HG02623 (cell line): ENCODE measurements around the gene GTF2F2.

Experiments used
- ATAC-seq: cut with Tn5 transposase; IDR thresholded peaks from one replicate; pipeline ENCODE4 v1.9.1; 2021; ENCODE audit warnings: moderate library complexity; ENCODE audit not compliant: unreplicated experiment

Gene GTF2F2

DNA sequence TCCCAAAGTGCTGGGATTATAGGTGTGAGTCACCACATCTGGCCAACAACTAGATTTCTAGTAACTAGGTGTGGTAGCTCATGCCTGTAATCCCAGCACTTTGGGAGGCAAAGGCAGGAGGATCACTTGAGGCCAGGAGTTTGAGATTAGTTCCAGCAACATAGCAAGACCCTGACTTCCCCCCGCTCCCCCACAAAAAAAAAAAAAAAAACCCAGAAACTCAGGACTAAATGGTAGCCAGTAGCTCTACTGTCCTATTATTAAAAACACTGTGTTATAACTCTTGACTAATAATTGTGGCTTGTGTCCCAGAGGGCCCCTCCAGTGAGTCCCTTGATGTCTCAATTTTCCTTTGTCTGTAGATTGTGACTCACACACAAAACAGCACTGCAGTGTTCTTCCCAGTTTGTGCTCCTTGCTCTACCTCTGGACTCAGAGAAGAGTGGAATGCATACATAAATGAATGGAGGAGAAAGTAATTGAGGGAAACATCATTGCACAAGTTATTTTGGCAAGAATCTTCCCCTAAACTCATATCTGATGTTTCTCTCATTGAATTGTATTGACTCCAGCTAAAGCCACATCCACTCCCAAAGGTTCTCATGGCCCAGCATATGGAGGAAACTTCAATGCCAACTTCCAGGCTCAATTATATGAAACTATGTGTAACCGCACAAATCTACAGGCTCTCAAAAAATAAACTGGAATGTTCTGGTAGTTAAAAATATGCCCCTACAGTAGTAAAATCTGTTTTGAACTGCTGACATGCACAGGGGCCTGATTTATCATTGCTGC lies 211.9 kb downstream of the GTF2F2 start:
- ATAC-seq: no peak

DNA sequence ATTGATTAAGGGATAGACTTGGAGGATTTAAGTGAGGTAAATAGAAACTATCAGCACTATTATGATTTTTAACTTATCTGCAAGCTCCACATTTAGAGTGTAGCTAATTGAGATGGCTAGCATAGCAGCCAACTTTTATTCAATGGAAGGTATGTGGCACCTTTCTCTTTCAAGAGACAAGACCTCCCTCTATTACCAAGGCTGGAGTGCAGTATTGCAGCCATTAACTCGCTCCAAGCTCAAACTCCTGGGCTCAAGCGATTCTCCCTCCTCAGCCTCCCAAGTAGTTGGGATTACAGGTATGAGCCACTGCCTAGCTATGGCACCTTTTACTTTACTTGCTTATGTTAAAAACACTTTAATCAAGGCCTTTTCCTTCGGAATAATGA lies 212.5 kb downstream of the GTF2F2 start:
- no peak for ATAC-seq

DNA sequence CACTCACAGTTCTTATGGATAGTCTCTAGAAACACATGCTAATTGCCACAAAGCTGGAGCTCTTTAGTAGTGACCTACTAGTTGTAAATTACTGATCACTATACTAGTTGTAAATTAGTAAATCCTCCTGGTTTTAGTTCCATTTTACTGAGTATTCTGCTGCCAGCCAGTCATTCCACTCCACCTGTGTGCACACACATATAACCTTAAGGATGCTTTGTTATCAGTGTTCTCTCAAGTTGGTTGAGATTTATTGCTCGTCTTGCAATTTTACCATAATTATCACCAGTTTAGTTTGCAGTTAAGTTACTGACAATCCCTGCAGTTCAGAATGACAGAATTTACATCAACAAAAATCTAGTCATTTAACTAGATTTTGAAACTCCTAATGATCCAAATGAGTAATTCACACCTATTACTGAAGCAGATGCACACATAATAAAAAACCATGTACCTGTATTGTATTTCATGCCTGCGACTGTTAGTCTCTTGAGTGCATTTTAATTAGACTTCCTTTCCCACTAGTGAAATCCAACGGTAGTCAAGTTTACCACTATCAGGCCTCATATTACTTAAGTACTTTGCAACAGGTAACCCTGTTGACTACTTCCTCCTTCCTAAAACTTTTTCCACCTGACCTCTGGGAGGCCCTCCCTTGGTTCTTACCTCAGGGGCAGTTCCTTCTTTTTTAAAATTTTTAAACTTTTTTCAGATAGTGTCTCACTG lies 213.1 kb downstream of the GTF2F2 start:
- ATAC-seq: no peak
